Muscle of back (tissue), 11 donors: ENCODE data around the gene PGC. TPM values are rescaled to one million over a fixed set of nuclear protein-coding genes. Genes with fewer than 3 reads are reported as not detected.

ENCODE experiments used
- DNase-seq, 3 donors: peaks; one replicate each; pipeline versions ENCODE4 v3.0.0 to v3.0.0-alpha.2; 2013
- polyA plus RNA-seq, 10 donors: library from polyadenylated mRNA; unstranded; fragments of 120-200 nt; gene quantifications; one replicate each; pipeline ENCODE4 v1.2.1, GENCODE V29; 2013; ENCODE audit not compliant: insufficient read length in 10 of 10

Gene PGC
- polyA plus RNA-seq, 10 donors = not detected

- no peak for DNase-seq
These were observed 46.5 kb downstream of the PGC start for GRCh38 chr6:41700463-41701347.

- DNase-seq = no peak
These were observed 48.1 kb downstream of the PGC start for GRCh38 chr6:41699063-41699462.

DNA sequence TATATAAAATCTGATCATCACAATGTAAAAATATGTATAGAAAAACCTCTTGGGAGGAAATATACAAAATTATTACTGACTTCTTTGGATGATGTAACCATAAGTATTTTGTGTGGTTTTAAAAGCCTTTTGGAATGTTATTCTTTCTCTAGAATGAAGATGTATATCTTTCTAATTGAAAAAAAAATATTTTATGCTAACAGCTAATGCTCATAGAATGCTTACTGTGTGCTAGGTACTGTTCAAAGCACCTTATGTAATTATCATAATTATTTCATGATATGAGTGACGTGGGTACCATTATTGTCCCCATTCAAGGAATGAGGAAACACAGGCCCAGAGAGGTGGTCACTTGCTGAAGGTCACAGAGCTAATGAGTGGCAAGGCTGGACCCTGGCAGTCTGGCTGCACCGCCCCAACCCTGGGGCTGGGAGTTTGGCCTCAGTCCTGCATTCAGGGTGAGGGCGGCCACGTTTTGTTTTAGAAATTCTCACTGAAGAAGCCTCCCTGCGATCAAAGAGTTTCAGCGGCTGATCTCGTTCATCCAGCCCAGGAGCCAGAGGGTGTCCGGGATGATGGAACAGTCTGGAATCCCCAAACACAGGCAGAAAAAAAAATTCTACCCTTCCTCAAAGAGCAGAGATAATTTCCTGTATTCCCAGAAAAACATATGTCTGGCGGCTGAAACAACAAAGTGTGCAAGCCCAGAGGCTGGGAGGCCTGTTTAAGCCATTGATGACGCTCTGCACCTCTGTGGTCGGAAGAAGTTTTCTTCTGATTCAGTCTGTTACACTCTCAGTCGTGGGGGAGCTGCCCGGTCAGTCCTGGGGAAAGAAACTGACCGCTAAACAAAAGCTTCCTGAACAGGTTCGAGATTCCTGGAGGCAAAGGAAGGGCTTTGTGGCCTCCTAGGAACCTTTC lies 49.1 kb downstream of the PGC start:
- peak; percentile 78 to 90 (median 89) for DNase-seq

GRCh38 chr6:41696788-41697187 lies 50.4 kb downstream of the PGC start:
- no peak for DNase-seq

DNA sequence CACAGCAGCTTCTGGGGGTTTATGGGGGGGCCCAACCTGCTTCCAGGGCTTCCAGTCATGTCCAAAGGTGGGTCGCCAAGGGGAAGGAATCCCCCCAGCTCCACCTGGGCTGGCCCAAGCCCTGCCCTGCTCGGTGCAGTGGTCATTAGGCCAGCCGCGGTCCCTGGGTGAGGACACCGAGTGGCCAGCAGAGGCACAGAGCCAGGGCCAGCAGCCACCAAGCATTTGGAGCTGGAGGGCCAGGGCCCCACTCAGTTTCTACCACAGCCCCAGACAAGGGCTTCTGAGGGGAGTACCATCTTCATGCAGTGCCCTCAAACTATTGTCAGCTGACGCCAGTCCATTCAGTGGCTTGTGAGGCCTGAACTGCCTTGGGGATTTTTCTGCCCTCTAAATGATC lies 51.4 kb downstream of the PGC start:
- DNase-seq = no peak

GRCh38 chr6:41694815-41695526 lies 52.2 kb downstream of the PGC start:
- DNase-seq = no peak

DNA sequence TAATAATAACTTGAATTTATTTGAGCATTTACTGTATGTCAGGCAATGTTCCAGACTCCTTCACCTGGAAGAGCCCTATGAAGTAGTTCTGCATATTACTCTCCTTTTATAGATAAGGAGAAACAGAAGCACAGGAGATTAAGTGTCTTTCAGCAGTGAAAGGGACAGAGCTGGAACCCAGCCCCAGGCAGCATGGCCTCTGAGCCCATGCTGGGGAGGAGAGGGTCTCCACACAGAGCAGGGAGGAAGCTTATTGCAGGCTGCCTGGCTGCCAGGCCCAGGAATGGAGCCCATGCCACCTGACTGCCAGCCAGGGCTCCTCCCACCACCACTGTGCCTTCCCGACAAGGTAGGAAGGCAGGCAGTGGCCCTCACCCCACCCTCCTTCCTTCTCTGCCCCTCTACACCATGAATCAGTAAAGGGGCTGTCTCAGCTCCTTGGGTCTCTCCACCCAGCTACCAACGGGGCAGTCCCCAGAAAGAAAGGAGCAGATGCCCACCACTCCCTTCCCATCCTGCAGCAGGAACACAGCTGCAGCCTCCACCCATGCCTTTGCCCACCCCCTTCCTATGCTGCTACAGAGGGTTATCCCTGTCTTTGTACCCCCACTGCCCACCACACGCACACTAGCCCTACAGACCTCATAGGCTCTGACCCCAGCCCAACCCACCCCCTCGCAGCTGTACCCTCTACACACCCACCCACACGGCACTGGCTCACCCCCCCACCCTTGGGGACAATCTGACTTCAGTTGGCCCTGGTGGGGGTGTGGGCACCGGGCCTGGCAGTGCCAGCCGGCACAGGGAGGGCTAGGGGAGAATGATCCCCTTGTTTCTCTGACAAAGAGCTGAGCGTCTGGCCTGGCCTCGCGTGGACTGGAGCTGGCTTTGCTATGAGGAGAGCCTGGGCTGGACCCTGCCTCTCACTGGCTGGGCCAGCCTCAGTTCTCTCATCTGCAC lies 53.6 kb downstream of the PGC start:
- DNase-seq = no peak

DNA sequence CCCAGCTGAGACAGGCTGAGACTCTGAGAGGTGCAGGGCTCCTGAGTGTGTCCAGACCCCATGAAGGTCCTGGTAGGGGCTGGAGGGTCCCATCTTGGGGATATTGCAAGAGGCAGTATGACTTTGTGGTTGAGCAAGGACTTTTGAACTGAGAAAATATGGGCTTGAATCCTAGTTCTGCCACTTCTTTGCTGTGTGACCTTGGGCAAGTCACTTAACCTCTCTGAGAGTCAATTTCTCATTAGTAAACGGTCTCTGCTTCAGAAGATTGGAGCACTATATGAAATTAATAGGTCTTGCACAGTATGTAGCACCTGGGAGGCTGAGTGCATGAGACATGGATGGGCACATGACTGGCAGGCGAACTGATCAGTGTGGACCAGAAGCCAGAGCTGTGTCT lies 54.5 kb downstream of the PGC start:
- DNase-seq = no peak

DNA sequence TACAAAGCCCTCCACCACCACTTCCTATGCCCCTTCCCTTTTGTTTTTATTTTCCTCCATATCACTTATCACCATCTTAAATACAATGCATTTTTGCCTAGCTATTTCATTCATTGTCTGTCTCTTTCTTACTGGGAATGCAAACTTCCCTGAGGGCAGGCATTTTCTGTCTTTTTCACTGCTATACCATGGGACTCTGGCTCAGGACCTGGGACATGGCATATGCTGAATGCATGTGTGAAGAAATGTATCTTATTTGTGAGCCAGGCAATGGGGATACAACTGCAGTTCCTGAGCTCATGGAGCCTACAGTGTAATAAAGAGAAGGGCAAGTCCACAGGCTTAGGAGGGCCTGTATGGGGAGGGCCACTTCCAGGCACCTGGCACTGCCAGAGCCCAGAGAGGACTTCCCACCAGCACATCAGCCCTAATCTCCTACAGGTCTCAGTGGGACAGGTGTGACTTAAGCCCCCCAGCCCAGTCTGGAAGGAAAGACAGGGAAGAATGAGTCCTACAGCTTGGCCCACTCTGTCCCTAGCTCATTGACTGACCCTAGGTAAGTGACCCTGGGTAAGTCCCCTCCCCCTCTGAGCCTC lies 55.0 kb downstream of the PGC start:
- DNase-seq = no peak

GRCh38 chr6:41691426-41692079 lies 55.6 kb downstream of the PGC start:
- DNase-seq = no peak

GRCh38 chr6:41690541-41691330 lies 56.5 kb downstream of the PGC start:
- no peak for DNase-seq

DNA sequence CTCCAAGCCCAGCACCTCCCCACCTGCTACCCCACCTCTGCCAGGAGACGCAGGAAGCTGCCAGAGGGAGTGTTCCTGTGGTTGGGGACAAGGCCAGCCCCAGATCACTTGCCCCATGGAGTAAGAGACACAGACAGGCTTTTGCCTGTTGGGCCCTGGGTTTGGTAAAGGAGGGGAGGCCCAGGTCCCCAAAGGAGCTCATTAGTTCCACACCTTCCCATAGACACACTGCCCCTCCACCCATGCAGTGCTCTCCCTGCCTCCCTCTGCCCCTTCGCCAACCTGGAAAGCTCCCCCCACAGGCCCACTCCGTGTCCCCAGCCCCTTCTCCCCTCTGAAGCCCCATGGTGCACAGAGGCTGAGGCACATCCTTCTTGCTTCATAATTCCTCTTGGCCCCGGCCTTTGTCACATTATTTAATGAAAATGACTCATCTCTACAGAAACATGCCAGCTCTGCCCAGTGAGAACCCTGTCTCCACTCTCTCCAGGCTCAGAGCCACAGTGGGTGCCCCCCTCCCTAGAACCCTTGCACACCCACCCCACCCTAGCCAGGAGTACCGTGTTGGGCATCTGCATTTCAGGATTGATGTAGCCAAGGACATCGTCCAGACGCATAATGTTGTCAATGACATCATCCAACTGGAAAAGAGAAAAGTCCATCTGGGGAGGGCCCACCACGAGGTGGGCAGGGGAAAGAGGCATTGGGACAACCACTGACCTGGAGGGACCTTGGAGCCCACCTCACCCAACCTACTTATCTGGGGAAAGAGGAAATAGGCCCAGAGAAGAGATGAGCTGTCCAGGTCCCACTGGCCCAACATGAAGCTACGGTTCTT lies 57.8 kb downstream of the PGC start:
- DNase-seq = no peak

DNA sequence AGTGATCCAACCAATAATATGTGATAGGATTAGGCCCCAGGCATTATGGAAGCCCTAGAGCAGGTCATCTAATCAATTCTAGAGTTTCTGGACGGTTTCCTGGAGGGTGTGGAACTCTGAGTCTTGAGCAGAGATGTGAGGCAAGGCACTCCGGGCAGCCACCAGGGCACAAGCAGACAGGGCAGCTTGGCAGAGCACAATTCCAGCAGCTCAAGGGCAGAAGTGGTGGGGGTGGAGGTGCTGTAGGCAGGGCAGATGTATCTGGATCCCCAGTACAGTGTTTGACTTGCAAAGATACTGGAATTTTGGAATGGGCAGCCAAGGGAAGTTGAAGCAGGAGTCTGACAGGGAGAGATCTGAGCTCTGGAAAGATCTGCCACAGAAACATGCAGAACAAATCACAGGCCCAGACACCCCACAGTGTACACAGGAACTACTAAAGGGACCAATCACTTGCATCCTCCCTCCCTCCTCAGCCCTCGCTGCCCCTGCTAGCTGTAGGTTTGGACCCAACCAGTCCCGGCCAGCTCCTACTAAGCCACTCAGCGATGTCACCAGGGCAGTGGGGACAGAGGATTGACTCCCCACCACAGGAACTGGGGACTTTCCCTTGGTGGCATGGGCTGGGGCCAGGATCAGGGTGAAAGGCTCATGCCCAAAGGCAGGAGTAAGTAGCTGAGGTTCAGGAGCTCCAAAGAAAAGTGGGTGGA lies 58.8 kb downstream of the PGC start:
- no peak for DNase-seq

DNA sequence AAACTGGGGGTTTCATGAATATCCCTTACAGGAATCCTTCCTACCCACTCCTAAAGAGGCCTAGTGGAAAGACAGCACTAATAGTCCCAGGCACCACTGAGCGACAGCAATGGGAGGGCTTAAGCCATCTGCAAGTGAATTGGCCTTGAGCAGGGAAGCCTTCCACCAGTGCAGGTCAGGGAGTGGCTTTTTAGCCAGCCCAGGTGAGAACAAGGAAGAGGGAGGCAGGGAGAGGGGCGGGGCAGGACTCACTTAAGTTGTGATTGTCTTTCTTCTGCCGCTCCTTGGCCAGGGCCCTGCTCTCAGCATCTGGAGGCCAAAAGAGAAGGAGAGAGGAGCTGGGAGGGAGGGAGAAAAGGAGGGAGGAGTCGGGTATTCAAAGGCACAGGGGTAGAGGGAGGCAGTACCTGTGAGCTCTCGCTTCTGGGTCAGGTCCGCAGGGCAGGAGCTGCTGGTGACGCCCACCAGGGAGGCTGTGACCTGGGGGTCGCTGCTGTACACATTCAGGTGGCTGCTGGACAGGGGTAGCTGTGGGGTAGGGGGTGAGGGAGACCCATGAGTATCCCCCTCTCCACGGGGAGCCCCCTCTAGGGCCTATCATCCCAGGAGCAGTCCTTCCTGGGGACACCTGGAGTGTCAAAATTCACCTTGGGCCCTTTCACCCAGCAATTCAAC lies 59.6 kb downstream of the PGC start:
- no peak for DNase-seq
